ENCODE measurements around the gene SPATA9.
"Not testable (repeated sequence)": the region's sequence is repeated elsewhere in the genome, so short reads cannot be mapped to it uniquely, and the experiment has no call there.

The SPATA9 gene

DNA sequence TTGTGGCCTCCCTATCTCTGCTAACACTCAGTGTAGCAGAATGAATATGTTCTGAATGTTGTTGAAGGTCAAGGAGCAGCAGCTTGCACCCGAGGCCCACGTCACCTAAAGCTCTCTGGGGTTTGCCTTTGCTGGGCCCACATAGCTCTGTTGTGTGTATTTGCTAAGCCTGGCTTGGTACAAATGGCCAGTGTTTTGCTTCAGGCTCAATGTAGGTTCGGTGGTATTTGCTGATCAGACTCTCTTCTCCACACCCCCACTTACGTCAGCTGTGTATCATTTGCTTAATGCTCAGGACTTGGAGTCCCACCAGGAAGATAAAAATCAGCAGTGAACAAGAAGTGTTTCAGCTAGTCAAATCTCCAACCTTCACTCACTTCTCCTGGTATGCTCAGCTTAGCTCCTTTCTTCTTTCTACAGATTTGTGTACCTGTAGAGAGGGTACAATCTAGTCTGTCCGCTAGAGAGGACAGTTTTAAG lies 41.0 kb downstream of the SPATA9 start:
- no peaks in the 10 kb centered on the region for H3K27me3 ChIP-seq (ENCODE audit: control insufficient read depth, insufficient read depth, low read length)
- no peak overlapping the region for H3K4me3 ChIP-seq (ENCODE audit: low read length)
- no peaks in the 10 kb centered on the region for H3K4me1 ChIP-seq (ENCODE audit: control insufficient read depth, insufficient read depth, low read length)
- no CpG with 5 or more reads among the region's 5 CpGs for WGBS (ENCODE audit: insufficient coverage, insufficient read length)
- no peaks in the 10 kb centered on the region for H3K36me3 ChIP-seq (ENCODE audit: control insufficient read depth, insufficient read depth, low read length)
- no peaks in the 10 kb centered on the region for H3K9me3 ChIP-seq (ENCODE audit: control insufficient read depth, insufficient read depth, low read length)
- DNase-seq (ENCODE audit: low read depth, low spot score): no peak
- no peak overlapping the region for H3K27ac ChIP-seq (ENCODE audit: low read length)

DNA sequence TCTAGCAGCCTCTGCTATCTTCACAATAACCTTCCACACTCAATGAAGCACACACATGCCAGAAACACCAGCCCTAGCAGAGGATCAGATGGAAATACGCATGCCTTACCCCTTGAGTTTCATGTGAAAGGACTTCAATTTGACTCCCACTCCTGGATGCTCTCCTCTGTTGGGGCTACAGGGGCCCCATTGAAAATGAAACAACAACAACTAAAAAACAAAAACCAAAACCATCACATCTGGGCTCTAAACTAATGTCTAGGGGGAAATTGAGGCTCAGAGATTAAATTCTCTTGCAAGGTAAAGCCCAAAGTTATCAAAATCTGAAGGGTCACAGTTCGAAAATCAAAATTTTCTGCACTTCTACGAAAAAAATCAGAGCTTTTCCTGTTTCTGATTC lies 44.2 kb downstream of the SPATA9 start:
- H3K4me1 ChIP-seq (ENCODE audit: control insufficient read depth, insufficient read depth, low read length): no peaks in the 10 kb centered on the region
- no peak overlapping the region for H3K27ac ChIP-seq (ENCODE audit: low read length)
- H3K9me3 ChIP-seq (ENCODE audit: control insufficient read depth, insufficient read depth, low read length): no peaks in the 10 kb centered on the region
- H3K36me3 ChIP-seq (ENCODE audit: control insufficient read depth, insufficient read depth, low read length): no peaks in the 10 kb centered on the region
- DNase-seq (ENCODE audit: low read depth, low spot score): no peak
- no peaks in the 10 kb centered on the region for H3K27me3 ChIP-seq (ENCODE audit: control insufficient read depth, insufficient read depth, low read length)
- H3K4me3 ChIP-seq (ENCODE audit: low read length): no peak overlapping the region
- WGBS (ENCODE audit: insufficient coverage, insufficient read length): no CpG with 5 or more reads among the region's 3 CpGs

DNA sequence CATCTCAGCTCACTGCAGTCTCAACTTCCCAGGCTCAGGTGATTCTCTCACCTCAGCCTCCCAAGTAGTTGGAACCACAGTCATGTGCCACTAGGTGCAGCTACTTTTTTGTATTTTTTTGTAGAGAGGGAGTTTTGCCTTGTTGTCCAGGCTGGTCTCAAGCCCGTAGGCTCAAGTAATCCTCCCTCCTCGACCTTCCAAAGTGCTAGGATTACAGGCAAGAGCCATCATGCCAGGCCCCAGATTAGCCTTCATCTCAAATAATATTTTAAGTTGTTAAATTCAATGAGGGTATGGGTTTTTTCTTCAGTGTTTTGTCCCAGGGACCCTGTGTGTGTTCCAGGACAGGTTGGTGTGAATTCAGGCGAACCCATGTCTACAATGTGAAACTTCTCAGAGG lies 48.7 kb downstream of the SPATA9 start:
- Histone ChIP-seq H3K4me3 (ENCODE audit: low read length) (no peak overlapping the region), H3K9me3 (ENCODE audit: control insufficient read depth, insufficient read depth, low read length) (no peaks in the 10 kb centered on the region; the same call in 1 of the 2 replicates), H3K36me3 (ENCODE audit: control insufficient read depth, insufficient read depth, low read length) (no peaks in the 10 kb centered on the region), H3K27me3 (ENCODE audit: control insufficient read depth, insufficient read depth, low read length) (no peaks in the 10 kb centered on the region), H3K4me1 (ENCODE audit: control insufficient read depth, insufficient read depth, low read length) (no peaks in the 10 kb centered on the region), H3K27ac (ENCODE audit: low read length) (no peak overlapping the region)
- WGBS (ENCODE audit: insufficient coverage, insufficient read length): no CpG with 5 or more reads among the region's 3 CpGs
- DNase-seq (ENCODE audit: low read depth, low spot score): no peak

DNA sequence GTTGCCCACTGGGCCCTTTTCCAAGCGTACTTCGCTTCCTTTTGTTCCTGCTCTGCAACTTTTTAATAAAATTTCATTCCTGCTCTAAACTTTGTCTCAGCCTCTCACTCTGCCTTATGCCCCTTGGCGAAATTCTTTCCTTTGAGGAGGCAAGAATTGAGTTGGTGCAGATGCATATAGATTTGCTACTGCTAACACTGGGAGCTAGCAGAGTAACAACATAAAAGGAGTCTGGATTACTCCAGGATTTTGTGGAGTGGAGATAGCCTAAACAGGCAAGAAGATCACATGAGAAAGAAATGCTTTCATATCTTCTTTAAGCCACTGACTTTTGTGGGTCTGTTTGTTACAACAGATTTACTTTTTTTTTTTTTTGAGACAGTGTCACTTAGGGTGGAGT lies 49.1 kb downstream of the SPATA9 start:
- DNase-seq (ENCODE audit: low read depth, low spot score): no peak
- no peak overlapping the region for H3K4me3 ChIP-seq (ENCODE audit: low read length)
- no peaks in the 10 kb centered on the region for H3K4me1 ChIP-seq (ENCODE audit: control insufficient read depth, insufficient read depth, low read length)
- no peak overlapping the region for H3K27ac ChIP-seq (ENCODE audit: low read length)
- no peaks in the 10 kb centered on the region for H3K36me3 ChIP-seq (ENCODE audit: control insufficient read depth, insufficient read depth, low read length)
- H3K9me3 ChIP-seq (ENCODE audit: control insufficient read depth, insufficient read depth, low read length): peaks cover 2% of the 10 kb centered on the region
- no CpG with 5 or more reads among the region's 3 CpGs for WGBS (ENCODE audit: insufficient coverage, insufficient read length)
- no peaks in the 10 kb centered on the region for H3K27me3 ChIP-seq (ENCODE audit: control insufficient read depth, insufficient read depth, low read length)

DNA sequence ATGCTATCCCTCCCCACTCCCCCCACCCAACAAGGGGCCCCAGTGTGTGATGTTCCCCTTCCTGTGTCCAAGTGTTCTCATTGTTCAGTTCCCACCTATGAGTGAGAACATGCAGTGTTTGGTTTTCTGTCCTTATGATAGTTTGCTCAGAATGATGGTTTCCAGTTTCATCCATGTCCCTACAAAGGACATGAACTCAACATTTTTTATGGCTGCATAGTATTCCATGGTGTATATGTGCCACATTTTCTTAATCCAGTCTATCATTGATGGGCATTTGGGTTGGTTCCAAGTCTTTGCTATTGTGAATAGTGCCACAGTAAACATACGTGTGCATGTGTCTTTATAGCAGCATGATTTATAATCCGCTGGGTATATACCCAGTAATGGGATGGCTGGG lies 49.8 kb downstream of the SPATA9 start:
- not testable (repeated sequence) for H3K36me3 ChIP-seq (ENCODE audit: control insufficient read depth, insufficient read depth, low read length); H3K4me3 ChIP-seq (ENCODE audit: low read length); H3K27me3 ChIP-seq (ENCODE audit: control insufficient read depth, insufficient read depth, low read length); H3K9me3 ChIP-seq (ENCODE audit: control insufficient read depth, insufficient read depth, low read length); DNase-seq (ENCODE audit: low read depth, low spot score); H3K4me1 ChIP-seq (ENCODE audit: control insufficient read depth, insufficient read depth, low read length); H3K27ac ChIP-seq (ENCODE audit: low read length)
- no CpG with 5 or more reads among the region's 2 CpGs for WGBS (ENCODE audit: insufficient coverage, insufficient read length)

DNA sequence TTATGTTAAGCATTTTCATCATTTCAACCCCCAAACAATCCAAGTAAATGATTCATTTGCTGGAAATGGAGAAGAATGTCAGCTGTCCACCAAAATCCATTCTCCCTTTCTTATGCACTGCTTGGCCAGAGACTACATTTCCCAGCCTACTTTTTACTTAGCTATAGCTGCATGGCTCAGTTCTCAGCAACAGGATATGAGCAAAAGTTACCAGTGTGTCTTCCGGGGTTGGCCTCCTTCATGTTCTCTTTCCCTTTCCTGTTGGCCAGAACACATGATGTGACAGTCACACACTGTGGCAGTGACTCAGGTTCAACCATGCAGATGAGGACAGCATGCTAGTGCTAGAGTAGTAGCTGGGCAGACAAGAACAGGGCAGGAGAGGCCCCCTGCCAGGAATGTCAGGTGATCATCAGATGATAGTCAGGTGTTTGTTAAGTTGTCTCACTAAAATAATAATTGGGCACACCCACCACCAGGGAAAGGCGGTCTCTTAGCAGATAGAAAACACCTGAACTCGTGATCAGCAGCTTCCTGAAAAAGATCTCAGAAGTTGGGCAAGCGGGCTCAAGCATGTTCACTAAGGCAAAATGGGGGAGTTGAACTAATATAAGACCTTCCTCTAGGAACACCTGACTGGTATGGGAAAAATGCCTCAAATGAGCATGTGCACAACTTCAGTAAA lies 50.7 kb downstream of the SPATA9 start:
- Histone ChIP-seq H3K4me3 (ENCODE audit: low read length) (no peak overlapping the region), H3K4me1 (ENCODE audit: control insufficient read depth, insufficient read depth, low read length) (no peaks in the 10 kb centered on the region), H3K9me3 (ENCODE audit: control insufficient read depth, insufficient read depth, low read length) (peaks cover 2% of the 10 kb centered on the region), H3K27me3 (ENCODE audit: control insufficient read depth, insufficient read depth, low read length) (no peaks in the 10 kb centered on the region), H3K27ac (ENCODE audit: low read length) (no peak overlapping the region), H3K36me3 (ENCODE audit: control insufficient read depth, insufficient read depth, low read length) (no peaks in the 10 kb centered on the region)
- no CpG with 5 or more reads among the region's 4 CpGs for WGBS (ENCODE audit: insufficient coverage, insufficient read length)
- no peak for DNase-seq (ENCODE audit: low read depth, low spot score)

DNA sequence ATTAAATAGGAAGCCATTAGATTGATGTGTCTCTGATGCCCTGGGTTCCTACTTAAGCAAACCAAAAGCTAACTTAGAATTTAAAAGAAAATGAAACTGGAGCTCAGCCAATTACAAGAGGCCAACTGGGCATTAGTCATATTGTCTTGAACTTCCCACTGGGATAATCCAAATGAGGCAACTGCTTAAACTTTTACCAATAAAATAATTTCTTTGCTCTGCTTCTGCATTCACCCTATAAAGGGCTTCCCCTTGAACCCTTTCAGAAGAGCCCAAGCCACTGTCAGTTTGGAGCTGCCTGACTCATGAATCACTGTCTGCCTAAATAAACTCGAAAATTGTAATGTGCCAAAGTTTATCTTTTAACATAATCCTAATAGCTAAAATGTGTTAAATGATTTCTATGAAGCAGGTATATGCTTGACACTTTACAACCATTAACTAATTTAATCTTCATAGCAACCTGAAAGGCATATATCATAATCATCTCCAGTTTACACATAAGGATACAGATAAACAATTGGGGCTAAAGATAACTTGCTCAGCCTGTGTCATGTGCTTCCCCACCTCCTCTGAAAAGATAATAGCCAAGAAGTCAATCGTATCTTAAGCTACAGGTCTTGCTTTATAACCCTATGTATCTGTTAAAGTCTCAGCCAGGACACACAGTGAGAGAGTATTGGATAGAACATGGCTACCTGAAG lies 51.4 kb downstream of the SPATA9 start:
- Histone ChIP-seq H3K4me3 (ENCODE audit: low read length) (no peak overlapping the region), H3K9me3 (ENCODE audit: control insufficient read depth, insufficient read depth, low read length) (peaks cover 2% of the 10 kb centered on the region), H3K4me1 (ENCODE audit: control insufficient read depth, insufficient read depth, low read length) (no peaks in the 10 kb centered on the region), H3K27me3 (ENCODE audit: control insufficient read depth, insufficient read depth, low read length) (no peaks in the 10 kb centered on the region), H3K27ac (ENCODE audit: low read length) (no peak overlapping the region), H3K36me3 (ENCODE audit: control insufficient read depth, insufficient read depth, low read length) (no peaks in the 10 kb centered on the region)
- WGBS (ENCODE audit: insufficient coverage, insufficient read length): no CpG with 5 or more reads among the region's 2 CpGs
- no peak for DNase-seq (ENCODE audit: low read depth, low spot score)

DNA sequence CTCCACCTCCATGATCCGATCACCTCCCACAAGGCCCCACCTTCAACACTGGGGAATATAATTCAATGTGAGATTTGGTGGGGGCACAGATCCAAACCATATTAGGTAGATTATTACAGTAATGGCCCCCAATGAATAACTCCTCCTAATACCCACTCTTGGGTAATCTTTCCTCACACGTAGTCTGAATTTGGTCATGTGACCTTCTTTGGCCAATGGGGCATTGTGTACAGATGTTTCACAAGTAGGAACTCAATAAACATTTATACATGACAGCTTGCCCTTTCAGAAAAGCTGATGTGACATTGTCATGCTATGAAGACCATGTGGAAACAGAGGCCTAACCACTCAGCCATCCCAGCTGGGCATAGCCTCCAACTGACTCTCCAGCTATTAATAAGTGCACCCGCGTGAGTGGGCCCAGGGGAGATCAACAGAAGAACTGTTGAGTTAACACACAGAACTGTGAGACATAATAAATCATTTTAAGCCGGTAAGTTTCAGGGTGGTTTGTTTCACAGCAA lies 52.3 kb downstream of the SPATA9 start:
- no peak for DNase-seq (ENCODE audit: low read depth, low spot score)
- WGBS (ENCODE audit: insufficient coverage, insufficient read length): no CpG with 5 or more reads among the region's 5 CpGs
- H3K27me3 ChIP-seq (ENCODE audit: control insufficient read depth, insufficient read depth, low read length): no peaks in the 10 kb centered on the region

DNA sequence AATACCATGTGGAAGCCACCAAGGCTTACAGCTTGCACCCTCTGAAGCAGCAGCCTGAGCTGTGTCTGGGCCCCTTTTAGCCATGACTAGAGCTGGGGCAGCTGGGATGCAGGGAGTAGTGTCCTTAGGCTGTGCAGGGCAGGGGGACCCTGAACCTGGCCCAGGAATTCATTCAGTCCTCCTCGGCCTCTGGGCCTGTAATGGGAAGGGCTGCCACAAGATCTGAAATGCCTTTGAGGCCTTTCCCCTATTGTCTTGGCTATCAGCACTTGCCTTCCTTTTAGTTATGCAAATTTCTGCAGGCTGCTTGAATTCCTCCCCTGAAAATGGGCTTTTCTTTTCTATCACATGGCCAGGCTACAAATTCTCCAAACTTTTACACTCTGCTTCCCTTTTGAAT lies 53.9 kb downstream of the SPATA9 start:
- no peak overlapping the region for H3K4me3 ChIP-seq (ENCODE audit: low read length)
- no peak for DNase-seq (ENCODE audit: low read depth, low spot score)
- WGBS (ENCODE audit: insufficient coverage, insufficient read length): no CpG with 5 or more reads among the region's 1 CpG

More for the DNA sequence above, 52.3 kb downstream of the SPATA9 start:
- H3K27ac ChIP-seq (ENCODE audit: low read length): no peak overlapping the region
- peaks cover 2% of the 10 kb centered on the region for H3K9me3 ChIP-seq (ENCODE audit: control insufficient read depth, insufficient read depth, low read length)
- H3K4me1 ChIP-seq (ENCODE audit: control insufficient read depth, insufficient read depth, low read length): no peaks in the 10 kb centered on the region
- no peak overlapping the region for H3K4me3 ChIP-seq (ENCODE audit: low read length)
- H3K36me3 ChIP-seq (ENCODE audit: control insufficient read depth, insufficient read depth, low read length): no peaks in the 10 kb centered on the region

DNA sequence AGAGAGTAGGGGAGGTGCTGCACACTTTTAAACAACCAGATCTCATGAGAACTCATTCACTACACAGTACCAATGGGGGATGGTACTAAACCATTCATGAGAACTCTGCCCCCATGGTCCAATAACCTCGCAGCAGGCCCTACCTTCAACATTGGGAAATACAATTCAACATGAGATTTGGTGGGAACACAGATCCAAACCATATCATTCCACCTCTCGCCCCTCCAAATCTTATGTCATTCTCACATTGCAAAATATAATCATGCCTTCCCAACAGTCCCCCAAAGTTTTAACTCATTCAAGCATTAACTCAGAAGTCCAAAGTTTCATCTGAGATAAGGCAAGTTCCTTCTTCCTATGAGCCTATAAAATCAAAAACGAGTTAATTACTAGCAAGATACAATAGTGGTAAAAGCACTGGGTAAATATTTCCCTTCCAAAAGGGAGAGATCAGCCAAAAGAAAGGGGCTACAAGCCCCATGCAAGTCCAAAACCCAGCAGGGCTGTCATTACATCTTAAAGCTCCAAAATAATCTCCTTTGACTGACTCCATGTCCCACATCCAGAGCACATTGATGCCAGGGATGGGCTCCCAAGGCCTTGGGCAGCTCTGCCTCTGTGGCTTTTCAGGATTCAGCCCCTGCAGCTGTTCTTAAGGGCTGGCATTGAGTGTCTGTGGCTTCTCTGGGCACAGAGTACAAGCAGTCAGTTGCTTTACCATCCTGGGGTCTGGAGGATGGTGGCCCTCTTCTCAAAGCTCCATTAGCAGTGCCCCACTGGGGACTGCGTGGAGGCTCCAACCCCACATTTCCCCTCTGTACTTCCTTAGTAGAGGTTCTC lies 54.6 kb downstream of the SPATA9 start:
- no CpG with 5 or more reads among the region's 4 CpGs for WGBS (ENCODE audit: insufficient coverage, insufficient read length)
- Histone ChIP-seq H3K27me3 (ENCODE audit: control insufficient read depth, insufficient read depth, low read length) (no peaks in the 10 kb centered on the region), H3K4me1 (ENCODE audit: control insufficient read depth, insufficient read depth, low read length) (no peaks in the 10 kb centered on the region), H3K36me3 (ENCODE audit: control insufficient read depth, insufficient read depth, low read length) (no peaks in the 10 kb centered on the region), H3K9me3 (ENCODE audit: control insufficient read depth, insufficient read depth, low read length) (peaks cover 2% of the 10 kb centered on the region), H3K4me3 (ENCODE audit: low read length) (no peak overlapping the region), H3K27ac (ENCODE audit: low read length) (no peak overlapping the region)
- DNase-seq (ENCODE audit: low read depth, low spot score): no peak

More for the DNA sequence above, 53.9 kb downstream of the SPATA9 start:
- no peaks in the 10 kb centered on the region for H3K27me3 ChIP-seq (ENCODE audit: control insufficient read depth, insufficient read depth, low read length)
- peaks cover 2% of the 10 kb centered on the region for H3K9me3 ChIP-seq (ENCODE audit: control insufficient read depth, insufficient read depth, low read length)
- H3K36me3 ChIP-seq (ENCODE audit: control insufficient read depth, insufficient read depth, low read length): no peaks in the 10 kb centered on the region
- no peaks in the 10 kb centered on the region for H3K4me1 ChIP-seq (ENCODE audit: control insufficient read depth, insufficient read depth, low read length)
- H3K27ac ChIP-seq (ENCODE audit: low read length): no peak overlapping the region

Measured in iPS DF 6.9 (cell line).